ENCODE data around the gene FOXO6.
"Not testable (repeated sequence)": the region's sequence is repeated elsewhere in the genome, so short reads cannot be mapped to it uniquely, and the experiment has no call there.

Gene FOXO6

DNA sequence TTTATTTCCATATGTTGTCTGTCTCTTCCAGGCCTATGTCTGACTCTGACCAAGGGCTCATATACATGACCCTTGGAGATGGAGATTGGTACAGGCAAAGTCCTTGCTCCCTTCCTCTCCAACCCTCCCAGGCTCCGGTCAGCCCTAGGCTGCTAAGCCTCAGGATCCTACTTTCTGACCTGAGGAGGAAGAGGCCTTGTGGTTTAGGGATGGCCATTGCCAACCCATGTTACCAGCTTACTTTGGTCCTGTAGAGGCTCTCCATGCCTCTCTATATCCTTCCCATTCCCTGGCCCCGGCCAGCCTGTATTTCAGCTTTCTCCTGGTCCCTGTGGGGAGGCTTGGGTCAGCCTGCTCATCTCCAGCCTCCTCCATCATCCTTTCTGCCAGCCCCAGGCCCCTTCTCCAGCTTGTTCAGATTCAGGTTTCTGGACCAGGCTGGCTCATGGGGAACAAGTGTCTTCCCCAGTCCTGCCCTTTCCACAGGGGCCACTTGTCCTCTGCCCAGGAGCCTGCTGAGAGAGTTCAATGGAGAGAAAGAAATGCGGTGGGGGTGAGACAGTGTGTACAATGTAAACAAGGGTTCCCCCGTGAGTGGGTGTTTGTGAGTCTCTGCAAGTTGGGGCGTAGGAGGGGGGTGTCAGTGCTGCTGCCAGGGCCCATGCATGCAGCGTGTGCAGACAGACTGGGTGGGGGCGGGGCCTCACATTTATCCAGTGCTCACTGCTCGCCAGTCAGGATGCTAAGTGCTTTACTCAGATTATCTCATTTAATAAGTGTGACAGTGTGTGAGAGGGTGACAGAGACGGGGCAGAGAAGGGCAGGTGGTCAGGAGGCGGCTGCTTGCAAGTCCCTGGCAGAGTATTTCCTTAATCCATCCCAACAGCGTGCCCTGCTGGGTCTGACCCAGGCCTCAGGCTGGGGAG is 31.3 kb upstream of the FOXO6 start:
- peak; percentile 42 for DNase-seq

DNA sequence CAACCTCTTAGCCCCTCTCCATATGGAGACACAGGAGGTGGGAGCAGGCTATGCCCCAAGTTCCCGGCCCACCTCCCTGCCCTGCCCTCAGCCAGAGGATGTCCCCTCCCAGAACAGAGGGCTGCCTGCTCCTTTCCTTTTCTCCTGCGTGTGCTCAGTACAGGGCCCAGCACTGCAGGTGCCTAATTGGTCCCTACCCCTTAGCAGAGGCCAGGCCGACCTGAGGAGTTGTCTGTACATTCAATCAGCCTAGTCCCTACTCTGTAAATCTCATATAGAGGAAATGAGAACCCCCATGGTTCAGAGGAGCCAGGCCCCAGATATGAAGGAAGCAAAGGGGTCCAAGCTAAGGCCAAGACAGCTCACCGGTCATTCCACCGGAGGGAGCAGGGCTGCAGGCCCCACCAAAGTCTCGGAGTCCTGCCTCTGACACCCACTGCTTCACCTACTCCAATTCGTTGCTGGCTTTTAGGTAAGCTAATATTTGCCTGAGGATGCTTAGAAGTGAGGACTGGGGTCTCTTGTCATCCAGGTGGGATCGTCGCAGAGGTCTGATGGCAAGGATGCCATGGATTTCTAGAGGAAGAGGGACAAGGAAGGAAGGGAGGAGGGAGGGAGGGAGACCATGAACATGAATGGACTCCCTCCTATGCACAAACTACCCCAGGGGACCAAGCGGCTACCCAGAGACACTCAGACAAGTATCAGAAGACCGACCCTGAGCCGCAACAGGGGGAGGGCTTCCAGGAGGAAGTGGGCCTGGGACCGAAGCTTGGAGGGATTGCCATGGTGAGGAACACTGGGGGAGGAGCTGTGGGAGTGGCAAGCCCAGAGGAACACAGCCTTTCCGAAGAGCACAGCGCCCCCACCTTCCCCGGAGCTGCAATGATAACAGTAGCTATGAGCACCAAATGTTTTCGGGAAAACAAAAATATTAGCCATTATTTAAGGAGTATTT is 30.4 kb upstream of the FOXO6 start:
- DNase-seq = peak; percentile 19

DNA sequence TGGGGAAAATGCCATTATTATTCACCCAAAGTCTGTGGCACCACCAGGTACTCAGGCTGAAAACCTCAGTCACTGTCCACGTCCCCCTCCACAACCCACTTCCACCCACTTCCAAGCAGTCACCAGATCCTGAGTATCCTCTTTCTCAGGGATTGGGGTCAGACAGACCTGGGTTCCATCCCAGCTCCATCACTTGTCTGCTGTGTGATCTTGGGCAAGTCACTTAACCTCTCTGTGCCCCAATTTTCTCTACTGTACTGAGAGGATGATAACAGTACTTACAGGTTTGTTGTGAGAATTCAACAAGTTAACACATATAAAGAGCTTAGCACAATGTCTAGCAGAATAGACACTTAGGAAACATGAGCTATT is 29.7 kb upstream of the FOXO6 start:
- DNase-seq = no peak

- DNase-seq = not testable (repeated sequence)
Observed at GRCh38 chr1:41332161-41332560, 29.1 kb upstream of the FOXO6 start.

GRCh38 chr1:41333146-41333784 is 28.0 kb upstream of the FOXO6 start:
- DNase-seq = no peak

DNA sequence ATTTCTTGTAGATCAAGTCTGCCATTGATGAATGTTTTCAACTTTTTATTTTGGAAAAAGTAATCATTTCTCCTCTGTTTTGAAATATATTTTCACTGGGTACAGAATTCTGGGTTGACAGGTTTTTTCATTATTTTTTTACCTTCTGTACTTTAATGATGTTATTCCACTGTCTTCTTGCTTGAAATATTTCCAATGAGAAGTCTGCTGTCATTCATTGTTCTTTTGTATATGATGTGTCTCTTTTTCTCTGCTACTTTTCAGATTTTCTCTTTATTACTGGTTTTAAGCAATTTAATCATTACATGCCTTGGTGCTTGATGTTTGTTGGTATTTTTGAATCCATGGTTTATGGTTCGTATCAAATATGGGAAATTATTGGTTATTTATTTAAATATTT is 22.4 kb upstream of the FOXO6 start:
- DNase-seq = no peak

DNA sequence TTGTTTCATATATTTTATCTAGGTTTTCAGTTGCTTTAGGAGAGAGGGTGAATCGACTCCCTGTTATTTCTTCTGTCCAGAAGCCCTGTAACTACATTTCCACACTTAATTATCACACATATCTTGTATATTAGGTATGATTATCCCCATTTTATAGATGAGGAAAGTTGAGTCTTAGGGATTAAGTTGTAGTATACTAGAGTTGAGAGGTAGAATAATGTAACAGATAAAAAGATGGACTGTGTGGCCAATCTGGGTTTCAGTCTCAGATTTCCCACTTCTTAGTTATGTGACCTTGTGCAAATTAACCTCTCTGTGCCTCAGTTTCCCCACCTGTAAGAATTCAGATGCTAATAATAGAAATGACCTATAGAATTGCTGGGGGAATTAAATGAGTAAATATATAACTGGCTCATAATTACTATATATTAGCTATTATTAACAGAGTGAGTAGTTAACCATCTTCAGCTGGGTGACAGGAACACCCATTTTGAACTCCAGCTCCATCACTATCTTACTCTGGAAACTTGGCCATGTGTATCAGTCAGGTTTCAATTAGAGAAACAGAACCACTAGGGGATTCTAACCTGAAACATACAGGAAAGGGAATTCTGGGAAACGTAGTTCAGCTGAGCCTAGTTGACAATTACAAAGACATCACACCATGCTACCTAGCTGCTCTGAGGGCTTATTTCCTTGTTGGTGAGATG is 20.4 kb upstream of the FOXO6 start:
- DNase-seq = no peak

DNA sequence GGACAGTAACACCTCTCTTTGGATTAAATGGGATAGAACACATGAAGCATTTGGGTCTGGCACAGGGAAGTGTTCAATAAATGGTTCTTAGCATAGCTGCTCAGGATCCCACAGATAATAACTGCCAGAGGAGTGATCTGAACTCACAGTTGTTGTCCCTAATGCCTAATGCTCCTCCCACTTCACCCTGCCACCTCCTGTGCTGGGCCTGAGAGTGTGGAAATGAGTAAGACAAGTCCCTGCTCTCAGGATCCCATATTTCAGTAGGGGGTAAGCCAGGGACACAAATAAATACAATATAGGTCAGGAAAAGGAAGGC is 19.9 kb upstream of the FOXO6 start:
- DNase-seq = no peak

DNA sequence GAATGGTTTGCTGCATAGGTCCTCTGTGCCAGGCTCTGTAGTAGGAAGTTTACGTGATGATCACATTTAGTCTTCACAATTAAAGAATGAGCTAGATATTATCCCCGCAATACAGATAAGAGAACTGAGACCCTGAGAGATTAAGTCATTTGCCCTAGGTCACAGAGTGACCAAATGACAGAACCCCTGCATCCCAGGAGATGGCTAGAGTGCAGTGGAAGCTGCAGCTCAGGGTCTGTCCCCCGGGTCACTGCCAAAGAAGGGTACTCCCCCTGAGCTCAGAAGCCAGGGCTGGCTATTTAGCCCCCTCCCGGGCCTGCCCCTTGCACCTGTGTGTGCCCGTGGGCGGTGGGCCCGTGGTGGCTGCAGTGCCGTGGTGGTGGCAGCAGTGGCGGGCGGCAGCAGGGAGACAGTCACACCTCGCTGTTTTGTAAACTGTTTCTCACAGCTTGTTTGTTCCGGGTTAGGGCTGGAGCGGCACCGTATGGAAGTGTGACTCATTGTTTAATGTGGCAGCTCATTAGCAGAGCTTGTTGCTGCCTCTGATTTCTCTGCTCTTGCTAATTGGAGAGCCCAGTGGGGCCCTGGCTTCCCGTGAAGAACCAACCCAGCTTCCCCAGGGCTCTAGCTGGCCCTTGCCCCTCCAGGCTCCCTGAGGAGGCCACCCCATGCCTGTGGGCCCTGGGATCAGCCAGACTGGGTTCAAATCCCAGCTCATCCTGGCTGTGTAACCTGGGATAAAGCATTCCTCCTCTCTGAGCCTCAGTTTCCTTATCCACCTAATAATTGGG is 19.3 kb upstream of the FOXO6 start:
- DNase-seq = no peak

GRCh38 chr1:41342774-41343355 is 18.4 kb upstream of the FOXO6 start:
- no peak for DNase-seq

DNA sequence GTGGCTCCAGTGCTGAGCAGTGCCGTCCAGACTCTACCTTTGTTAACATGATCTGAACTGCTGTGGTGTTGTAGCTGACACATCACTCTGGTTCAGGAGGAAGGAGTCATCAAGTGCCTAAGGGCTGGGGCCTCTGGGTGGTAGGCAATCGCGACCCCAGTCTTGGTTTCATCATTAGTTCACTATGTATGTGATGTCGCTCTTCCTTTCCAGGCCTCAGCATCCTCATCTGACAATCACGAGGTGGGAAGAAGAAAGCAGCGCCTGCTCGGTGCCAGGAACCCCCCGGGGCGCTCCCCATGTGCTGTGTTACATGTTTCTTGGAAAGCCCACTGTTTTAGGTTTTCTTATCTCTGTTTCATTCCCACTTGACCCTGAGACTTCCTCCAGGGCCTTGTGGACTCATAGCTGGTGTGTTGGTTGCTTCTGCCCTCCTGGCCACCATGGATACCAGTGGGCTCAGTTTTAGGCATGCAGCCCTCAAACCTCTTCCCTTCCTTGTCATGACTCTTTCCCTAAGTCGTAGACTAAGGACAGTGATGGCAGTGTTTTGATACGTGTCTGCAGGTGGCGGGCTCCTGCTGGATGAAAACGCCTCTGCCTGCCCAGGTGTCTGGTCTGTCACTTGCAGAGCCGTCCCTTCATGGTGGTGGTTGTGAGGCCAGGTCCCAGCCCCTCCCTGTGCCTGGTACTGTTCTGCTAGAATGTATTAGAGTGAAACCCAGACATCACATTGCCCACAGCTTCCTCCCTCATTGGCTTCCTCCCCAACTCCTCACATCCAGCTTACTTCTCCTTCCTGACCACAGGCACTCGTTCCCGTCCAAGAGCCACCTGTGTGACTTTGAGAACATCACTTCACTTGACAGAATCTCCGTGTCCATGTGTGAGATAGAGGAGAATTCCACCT is 17.2 kb upstream of the FOXO6 start:
- no peak for DNase-seq

- DNase-seq = no peak
Observed at GRCh38 chr1:41344708-41345159, 16.5 kb upstream of the FOXO6 start.

DNA sequence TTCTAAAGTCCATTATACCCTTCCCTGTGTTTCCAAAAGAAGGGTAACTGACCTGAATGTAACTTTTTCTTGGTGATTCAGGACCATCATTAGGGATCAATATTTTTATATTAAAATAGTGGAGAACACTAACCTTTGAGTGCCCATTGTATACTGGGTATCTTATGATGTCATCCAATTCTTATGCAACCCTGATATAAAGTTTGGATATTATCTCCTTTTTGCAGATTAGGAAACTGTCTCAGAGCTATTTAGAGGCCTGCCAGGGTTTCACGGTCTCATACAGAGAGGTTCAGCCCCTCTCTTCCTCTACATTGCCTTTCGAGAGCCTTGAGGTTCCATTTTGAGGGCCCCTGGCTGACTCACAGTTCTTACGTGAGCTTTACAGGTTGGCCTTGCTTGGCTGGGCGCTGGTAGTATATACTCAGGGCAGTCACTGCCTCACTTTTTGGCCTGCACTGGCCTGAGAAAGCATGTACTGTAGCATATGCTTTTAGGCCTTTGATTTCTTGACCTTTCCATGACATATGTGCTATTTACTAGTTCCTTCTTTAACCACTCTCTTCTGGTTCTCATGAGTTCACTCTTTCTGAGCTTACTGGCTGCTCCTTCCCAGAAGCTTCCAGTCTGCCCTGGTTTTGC is 15.7 kb upstream of the FOXO6 start:
- no peak for DNase-seq

GRCh38 chr1:41347276-41347675 is 14.0 kb upstream of the FOXO6 start:
- no peak for DNase-seq

DNA sequence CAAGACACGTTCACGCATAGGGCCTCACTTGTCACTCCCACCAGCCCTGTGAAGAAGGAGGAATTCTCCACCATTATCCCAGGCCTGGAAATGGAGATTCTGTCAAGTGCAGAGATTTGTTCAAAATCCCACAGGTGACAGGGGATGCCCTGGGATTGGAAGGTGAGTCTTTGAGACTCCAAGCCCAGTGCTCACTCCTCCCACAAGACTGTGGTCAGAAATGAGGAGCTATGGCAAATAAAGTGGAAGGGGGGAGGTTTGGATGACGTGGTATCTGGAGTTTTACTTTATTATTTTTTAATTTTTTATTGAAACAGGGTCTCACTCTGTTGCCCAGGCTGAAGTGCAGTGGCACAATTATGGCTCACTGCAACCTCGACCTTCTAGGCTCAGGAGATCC is 12.8 kb upstream of the FOXO6 start:
- no peak for DNase-seq

GRCh38 chr1:41349361-41350054 is 11.7 kb upstream of the FOXO6 start:
- no peak for DNase-seq

DNA sequence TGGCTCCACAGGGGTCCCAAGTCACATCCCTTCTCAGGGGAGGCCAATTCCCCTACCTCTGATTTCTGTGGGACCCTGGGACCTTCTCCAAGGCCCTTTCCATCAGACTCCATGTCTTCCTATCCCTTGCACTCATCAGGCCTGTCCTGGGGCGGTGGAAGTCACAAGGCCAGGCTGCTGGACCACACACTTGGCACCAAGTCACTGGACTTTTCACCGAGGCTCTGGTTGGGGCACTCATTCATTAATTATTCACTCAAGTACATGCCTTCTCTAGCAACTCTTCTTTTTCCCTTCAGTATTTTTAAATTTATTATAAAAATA is 11.2 kb upstream of the FOXO6 start:
- no peak for DNase-seq

- DNase-seq = no peak
Observed at GRCh38 chr1:41351262-41352151, 9.7 kb upstream of the FOXO6 start.

Measured in eye (tissue), 1 donor.